Measurements from ENCODE around the gene CFAP97D2.

GRCh38 chr13:114147803-114148520 lies 31.1 kb upstream of the CFAP97D2 start:
- TF ChIP-seq, protein P1, sequence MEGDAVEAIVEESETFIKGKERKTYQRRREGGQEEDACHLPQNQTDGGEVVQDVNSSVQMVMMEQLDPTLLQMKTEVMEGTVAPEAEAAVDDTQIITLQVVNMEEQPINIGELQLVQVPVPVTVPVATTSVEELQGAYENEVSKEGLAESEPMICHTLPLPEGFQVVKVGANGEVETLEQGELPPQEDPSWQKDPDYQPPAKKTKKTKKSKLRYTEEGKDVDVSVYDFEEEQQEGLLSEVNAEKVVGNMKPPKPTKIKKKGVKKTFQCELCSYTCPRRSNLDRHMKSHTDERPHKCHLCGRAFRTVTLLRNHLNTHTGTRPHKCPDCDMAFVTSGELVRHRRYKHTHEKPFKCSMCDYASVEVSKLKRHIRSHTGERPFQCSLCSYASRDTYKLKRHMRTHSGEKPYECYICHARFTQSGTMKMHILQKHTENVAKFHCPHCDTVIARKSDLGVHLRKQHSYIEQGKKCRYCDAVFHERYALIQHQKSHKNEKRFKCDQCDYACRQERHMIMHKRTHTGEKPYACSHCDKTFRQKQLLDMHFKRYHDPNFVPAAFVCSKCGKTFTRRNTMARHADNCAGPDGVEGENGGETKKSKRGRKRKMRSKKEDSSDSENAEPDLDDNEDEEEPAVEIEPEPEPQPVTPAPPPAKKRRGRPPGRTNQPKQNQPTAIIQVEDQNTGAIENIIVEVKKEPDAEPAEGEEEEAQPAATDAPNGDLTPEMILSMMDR (IDR thresholded peaks at IDR 0.05; ENCODE audit: low read length), result no peak
- TF ChIP-seq EZH2phosphoT487 (IDR thresholded peaks at IDR 0.05; ENCODE audit: low read length), result no peak
